Measurements from ENCODE around the gene LCNL1.

- TF ChIP-seq CTCF (IDR thresholded peaks at IDR 0.05 in 2 of 3, conservative IDR thresholded peaks at IDR 0.05 in 1 of 3; ENCODE audit: control insufficient read depth in 2 of 3, extremely low read depth in 1 of 3, insufficient read depth in 1 of 3, low read depth in 3 of 3, low read length in 3 of 3), result no peak
- TF ChIP-seq E2F8 (IDR thresholded peaks at IDR 0.05; ENCODE audit: low read depth, partially characterized antibody), result no peak
- no peak for TF ChIP-seq EZH2 (IDR thresholded peaks at IDR 0.05; ENCODE audit: borderline replicate concordance, control insufficient read depth, low read depth, low read length)
- TF ChIP-seq BCLAF1 (IDR thresholded peaks at IDR 0.05), result no peak
- TF ChIP-seq MEF2A (IDR thresholded peaks at IDR 0.05; ENCODE audit: insufficient read depth, low read depth, low read length), result no peak
- no peak for TF ChIP-seq TAF1 (IDR thresholded peaks at IDR 0.05; ENCODE audit: borderline replicate concordance, low read depth, low read length)
- TF ChIP-seq CREM (IDR thresholded peaks at IDR 0.05; ENCODE audit: low read depth), result no peak
- TF ChIP-seq JUND (IDR thresholded peaks at IDR 0.05; ENCODE audit: low read depth, low read length), result no peak
- TF ChIP-seq POLR2AphosphoS5 (IDR thresholded peaks at IDR 0.05; ENCODE audit: low read length), result no peak
- TF ChIP-seq ESRRA (IDR thresholded peaks at IDR 0.05; ENCODE audit: low read length), result no peak
- no peak for TF ChIP-seq POLR2A (IDR thresholded peaks at IDR 0.05; ENCODE audit: low read depth, low read length)
- TF ChIP-seq CREB1 (IDR thresholded peaks at IDR 0.05; ENCODE audit: low read depth), result no peak
- no peak for TF ChIP-seq CEBPB (IDR thresholded peaks at IDR 0.05; ENCODE audit: borderline replicate concordance in 1 of 2, low read depth in 2 of 2, low read length in 2 of 2)
Measured at GRCh38 chr9:136958898-136959850, 23.6 kb upstream of the LCNL1 start.
